Measurements from ENCODE around the gene SLC11A1.

DNA sequence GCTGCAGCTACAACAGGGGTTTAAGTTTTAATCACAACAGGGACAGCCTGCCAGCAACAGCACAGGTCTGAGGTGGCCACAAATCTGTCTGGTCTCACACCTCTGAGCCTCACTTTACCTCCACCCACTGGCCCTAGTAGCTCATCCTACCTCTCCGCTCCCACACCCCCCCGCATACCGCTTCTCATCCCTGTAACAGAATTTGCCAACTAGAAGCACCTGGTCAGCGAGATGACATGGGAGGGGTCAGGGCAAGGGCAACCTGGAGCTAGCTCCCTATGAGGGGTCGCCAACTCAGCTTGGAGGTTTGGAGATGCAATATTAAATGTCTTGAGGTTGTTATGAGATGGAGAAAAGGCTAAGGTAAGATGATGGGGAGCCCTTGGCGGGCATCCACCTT lies 17.9 kb upstream of the SLC11A1 start:
- TF ChIP-seq, protein P1, sequence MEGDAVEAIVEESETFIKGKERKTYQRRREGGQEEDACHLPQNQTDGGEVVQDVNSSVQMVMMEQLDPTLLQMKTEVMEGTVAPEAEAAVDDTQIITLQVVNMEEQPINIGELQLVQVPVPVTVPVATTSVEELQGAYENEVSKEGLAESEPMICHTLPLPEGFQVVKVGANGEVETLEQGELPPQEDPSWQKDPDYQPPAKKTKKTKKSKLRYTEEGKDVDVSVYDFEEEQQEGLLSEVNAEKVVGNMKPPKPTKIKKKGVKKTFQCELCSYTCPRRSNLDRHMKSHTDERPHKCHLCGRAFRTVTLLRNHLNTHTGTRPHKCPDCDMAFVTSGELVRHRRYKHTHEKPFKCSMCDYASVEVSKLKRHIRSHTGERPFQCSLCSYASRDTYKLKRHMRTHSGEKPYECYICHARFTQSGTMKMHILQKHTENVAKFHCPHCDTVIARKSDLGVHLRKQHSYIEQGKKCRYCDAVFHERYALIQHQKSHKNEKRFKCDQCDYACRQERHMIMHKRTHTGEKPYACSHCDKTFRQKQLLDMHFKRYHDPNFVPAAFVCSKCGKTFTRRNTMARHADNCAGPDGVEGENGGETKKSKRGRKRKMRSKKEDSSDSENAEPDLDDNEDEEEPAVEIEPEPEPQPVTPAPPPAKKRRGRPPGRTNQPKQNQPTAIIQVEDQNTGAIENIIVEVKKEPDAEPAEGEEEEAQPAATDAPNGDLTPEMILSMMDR (conservative IDR thresholded peaks at IDR 0.05; ENCODE audit: low read depth, low read length): no peak
- no peak for TF ChIP-seq RAD21 (IDR thresholded peaks at IDR 0.05; ENCODE audit: low read length)
- TF ChIP-seq, protein P2, sequence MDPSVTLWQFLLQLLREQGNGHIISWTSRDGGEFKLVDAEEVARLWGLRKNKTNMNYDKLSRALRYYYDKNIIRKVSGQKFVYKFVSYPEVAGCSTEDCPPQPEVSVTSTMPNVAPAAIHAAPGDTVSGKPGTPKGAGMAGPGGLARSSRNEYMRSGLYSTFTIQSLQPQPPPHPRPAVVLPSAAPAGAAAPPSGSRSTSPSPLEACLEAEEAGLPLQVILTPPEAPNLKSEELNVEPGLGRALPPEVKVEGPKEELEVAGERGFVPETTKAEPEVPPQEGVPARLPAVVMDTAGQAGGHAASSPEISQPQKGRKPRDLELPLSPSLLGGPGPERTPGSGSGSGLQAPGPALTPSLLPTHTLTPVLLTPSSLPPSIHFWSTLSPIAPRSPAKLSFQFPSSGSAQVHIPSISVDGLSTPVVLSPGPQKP (IDR thresholded peaks at IDR 0.05; ENCODE audit: borderline replicate concordance, low read depth, low read length): no peak
- no peak for TF ChIP-seq POLR2A (IDR thresholded peaks at IDR 0.05; ENCODE audit: low read depth, low read length)
